ENCODE data around the gene MGP. TPM values are rescaled to one million over a fixed set of nuclear protein-coding genes. Genes with fewer than 3 reads are reported as not detected.

MGP gene
- total and polyA plus RNA-seq, 2 of the 4 experiments (the other 2 are of a cell fraction), result 1.4 to 2.7 TPM

DNA sequence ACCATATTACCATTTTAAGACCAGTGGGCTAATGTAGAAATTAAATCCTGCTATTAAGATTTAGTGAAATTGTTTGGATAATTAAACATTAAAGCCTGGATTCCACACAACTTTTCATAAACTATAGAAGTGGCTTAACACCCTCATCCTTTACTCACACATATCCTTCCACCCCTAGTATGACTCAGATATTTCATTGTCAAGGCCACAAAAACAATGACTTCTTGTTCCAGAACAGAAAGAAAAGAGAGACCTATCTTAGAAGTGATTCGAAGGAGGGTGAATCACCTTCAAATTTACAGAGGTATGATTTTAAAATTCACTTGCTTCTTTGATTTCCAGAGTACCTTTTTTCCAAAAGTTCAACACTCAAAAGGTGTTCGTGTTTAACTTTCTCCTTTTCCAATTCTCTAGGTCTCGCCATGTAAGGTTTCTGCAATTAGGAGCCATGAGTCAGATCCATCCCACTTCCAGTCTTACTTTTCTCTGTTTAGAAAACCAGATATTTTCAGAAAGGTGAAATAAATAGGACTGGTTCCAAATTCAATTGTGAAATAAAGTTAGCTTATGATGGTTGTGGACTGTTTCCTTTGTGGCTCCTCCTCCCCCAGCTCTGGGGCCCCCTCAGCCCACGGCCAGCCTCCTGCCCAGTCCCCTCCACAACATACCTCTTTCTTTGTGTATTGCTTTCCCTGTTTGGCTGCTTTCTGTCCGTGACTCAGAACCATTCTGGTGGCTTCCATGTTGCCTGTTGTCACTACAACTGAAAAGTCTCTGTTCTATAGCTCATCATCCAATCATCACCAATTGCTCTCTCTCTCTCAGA lies 24.6 kb upstream of the MGP start:
- DNase-seq (peak; percentile 19), ATAC-seq (ENCODE audit: low read depth) (no peak; the same call in 1 of the 2 replicates)
- H3K27ac ChIP-seq (ENCODE audit: insufficient read depth, low read length), result no peak overlapping the region
- no peak overlapping the region for H3K56ac ChIP-seq (ENCODE audit: extremely low read depth, insufficient read depth, low read length)
- no peaks in the 10 kb centered on the region for H3K36me3 ChIP-seq (ENCODE audit: control insufficient read depth, insufficient read depth, low read length)
- no peaks in the 10 kb centered on the region for H4K20me1 ChIP-seq (ENCODE audit: insufficient read depth, low read length)
- no peak overlapping the region for H2AFZ ChIP-seq (replicated peaks; ENCODE audit: low read length, poor library complexity)
- H3K9me1 ChIP-seq (ENCODE audit: insufficient read depth, low read length), result no peaks in the 10 kb centered on the region
- no CpG with 5 or more reads among the region's 5 CpGs for WGBS, 2 experiments (ENCODE audit: extremely low coverage in 2 of 2, insufficient read length in 1 of 2)
- no peak overlapping the region for H4K91ac ChIP-seq (ENCODE audit: insufficient read depth, low read depth, low read length)
- H3K9ac ChIP-seq (ENCODE audit: low read depth, low read length), result no peak overlapping the region
- H2BK20ac ChIP-seq (ENCODE audit: low read depth, low read length), result no peak overlapping the region
- POLR2A ChIA-PET (ENCODE audit: unreplicated experiment), result no interaction called here
- in situ Hi-C loops (cut with MboI; ENCODE audit: low sequenced_read_pairs), result no loop called here
- no peak overlapping the region for H4K8ac ChIP-seq (ENCODE audit: low read depth in 2 of 2, low read length in 2 of 2)
- H3K4me2 ChIP-seq (ENCODE audit: low read depth, low read length), result no peak overlapping the region
- no peak overlapping the region for H2BK5ac ChIP-seq (ENCODE audit: low read depth, low read length, poor library complexity, severe bottlenecking)
- H3K27me3 ChIP-seq (ENCODE audit: control insufficient read depth, insufficient read depth, low read length), result no peaks in the 10 kb centered on the region; the same call in 1 of the 2 replicates
- no peak for TF ChIP-seq BHLHE40 (IDR thresholded peaks at IDR 0.05; ENCODE audit: low read depth, low read length)
- TF ChIP-seq, protein P1, sequence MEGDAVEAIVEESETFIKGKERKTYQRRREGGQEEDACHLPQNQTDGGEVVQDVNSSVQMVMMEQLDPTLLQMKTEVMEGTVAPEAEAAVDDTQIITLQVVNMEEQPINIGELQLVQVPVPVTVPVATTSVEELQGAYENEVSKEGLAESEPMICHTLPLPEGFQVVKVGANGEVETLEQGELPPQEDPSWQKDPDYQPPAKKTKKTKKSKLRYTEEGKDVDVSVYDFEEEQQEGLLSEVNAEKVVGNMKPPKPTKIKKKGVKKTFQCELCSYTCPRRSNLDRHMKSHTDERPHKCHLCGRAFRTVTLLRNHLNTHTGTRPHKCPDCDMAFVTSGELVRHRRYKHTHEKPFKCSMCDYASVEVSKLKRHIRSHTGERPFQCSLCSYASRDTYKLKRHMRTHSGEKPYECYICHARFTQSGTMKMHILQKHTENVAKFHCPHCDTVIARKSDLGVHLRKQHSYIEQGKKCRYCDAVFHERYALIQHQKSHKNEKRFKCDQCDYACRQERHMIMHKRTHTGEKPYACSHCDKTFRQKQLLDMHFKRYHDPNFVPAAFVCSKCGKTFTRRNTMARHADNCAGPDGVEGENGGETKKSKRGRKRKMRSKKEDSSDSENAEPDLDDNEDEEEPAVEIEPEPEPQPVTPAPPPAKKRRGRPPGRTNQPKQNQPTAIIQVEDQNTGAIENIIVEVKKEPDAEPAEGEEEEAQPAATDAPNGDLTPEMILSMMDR (conservative IDR thresholded peaks at IDR 0.05; ENCODE audit: low read depth, low read length), result no peak
- TF ChIP-seq RAD21 (IDR thresholded peaks at IDR 0.05; ENCODE audit: low read length), result no peak
- TF ChIP-seq NFE2L2 (IDR thresholded peaks at IDR 0.05; ENCODE audit: low read depth, low read length), result no peak
- no peak for TF ChIP-seq RCOR1 (IDR thresholded peaks at IDR 0.05; ENCODE audit: insufficient replicate concordance, low read length)
- TF ChIP-seq CHD1 (IDR thresholded peaks at IDR 0.05; ENCODE audit: low read depth, low read length), result no peak
- TF ChIP-seq MAZ (IDR thresholded peaks at IDR 0.05; ENCODE audit: borderline replicate concordance, low read depth, low read length), result no peak
- TF ChIP-seq FOS (IDR thresholded peaks at IDR 0.05; ENCODE audit: low read depth, low read length), result no peak
- TF ChIP-seq MAFK (IDR thresholded peaks at IDR 0.05; ENCODE audit: low read depth, low read length), result no peak
- no peak for TF ChIP-seq SMC3 (IDR thresholded peaks at IDR 0.05; ENCODE audit: low read depth, low read length)
- TF ChIP-seq, protein P2, sequence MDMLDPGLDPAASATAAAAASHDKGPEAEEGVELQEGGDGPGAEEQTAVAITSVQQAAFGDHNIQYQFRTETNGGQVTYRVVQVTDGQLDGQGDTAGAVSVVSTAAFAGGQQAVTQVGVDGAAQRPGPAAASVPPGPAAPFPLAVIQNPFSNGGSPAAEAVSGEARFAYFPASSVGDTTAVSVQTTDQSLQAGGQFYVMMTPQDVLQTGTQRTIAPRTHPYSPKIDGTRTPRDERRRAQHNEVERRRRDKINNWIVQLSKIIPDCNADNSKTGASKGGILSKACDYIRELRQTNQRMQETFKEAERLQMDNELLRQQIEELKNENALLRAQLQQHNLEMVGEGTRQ (IDR thresholded peaks at IDR 0.05; ENCODE audit: low read depth, low read length), result no peak
- TF ChIP-seq CEBPB (IDR thresholded peaks at IDR 0.05; ENCODE audit: low read depth, low read length), result no peak
- H3K4ac ChIP-seq (ENCODE audit: low read depth, low read length), result no peak overlapping the region
- intact Hi-C loops (cut with micrococcal nuclease), result no loop called here
- H2BK120ac ChIP-seq (ENCODE audit: low read depth, low read length), result no peak overlapping the region
- no peaks in the 10 kb centered on the region for H3K79me1 ChIP-seq (ENCODE audit: low read depth in 1 of 2, low read length in 2 of 2)
- CTCF ChIA-PET, result interaction anchor here (0.6 kb wide), 1 partner anchor 21 kb away, joined by 3 read pairs; no protein-coding TSS in a partner anchor
- H3K9me3 ChIP-seq (ENCODE audit: control insufficient read depth, insufficient read depth, low read length), result no peaks in the 10 kb centered on the region
- dilution Hi-C loops (cut with HindIII; ENCODE audit: low sequenced_read_pairs, unreplicated experiment), result no loop called here
- H2AK5ac ChIP-seq (ENCODE audit: low read depth, low read length), result no peak overlapping the region
- H3K18ac ChIP-seq (ENCODE audit: low read depth, low read length), result no peak overlapping the region
- H3K4me1 ChIP-seq (ENCODE audit: control insufficient read depth, insufficient read depth, low read length), result peaks cover 1% of the 10 kb centered on the region; the same call in 1 of the 2 replicates
- no peak overlapping the region for H2BK15ac ChIP-seq (ENCODE audit: low read depth, low read length)
- H4K5ac ChIP-seq (ENCODE audit: low read depth, low read length), result no peak overlapping the region
- no TSS peak for BruUV-seq (replicated peaks)
- no peak overlapping the region for H2AK9ac ChIP-seq (replicated peaks; ENCODE audit: low read depth, low read length, poor library complexity)
- no peak overlapping the region for H3K23ac ChIP-seq (ENCODE audit: low read depth, low read length)
- H3K14ac ChIP-seq (replicated peaks; ENCODE audit: low read depth, low read length), result no peak overlapping the region
- H3K4me3 ChIP-seq (ENCODE audit: insufficient read depth, low read depth, low read length), result no peak overlapping the region

Measured in IMR-90 (cell line).